SK-N-MC (cell line): ENCODE data around the gene AOPEP.

Experiments
- EZH2 ChIP-seq: fragments of 200-600 bp; sonication (generic); IDR thresholded peaks from one replicate; pipeline ENCODE4 v1.6.1; 2017; ENCODE audit warnings: antibody characterized with exemption
- FOXP2 ChIP-seq: optimal IDR thresholded peaks from 2 replicates; pipeline ENCODE3; 2011; ENCODE audit warnings: mild to moderate bottlenecking, moderate library complexity; ENCODE audit not compliant: insufficient read depth; ENCODE audit errors: extremely low read length, control extremely low read depth
- POLR2AphosphoS5 ChIP-seq: IDR thresholded peaks from 2 replicates; pipeline ENCODE4 v1.6.1; 2012; ENCODE audit warnings: mild to moderate bottlenecking, low read depth, low read length, borderline replicate concordance

DNA sequence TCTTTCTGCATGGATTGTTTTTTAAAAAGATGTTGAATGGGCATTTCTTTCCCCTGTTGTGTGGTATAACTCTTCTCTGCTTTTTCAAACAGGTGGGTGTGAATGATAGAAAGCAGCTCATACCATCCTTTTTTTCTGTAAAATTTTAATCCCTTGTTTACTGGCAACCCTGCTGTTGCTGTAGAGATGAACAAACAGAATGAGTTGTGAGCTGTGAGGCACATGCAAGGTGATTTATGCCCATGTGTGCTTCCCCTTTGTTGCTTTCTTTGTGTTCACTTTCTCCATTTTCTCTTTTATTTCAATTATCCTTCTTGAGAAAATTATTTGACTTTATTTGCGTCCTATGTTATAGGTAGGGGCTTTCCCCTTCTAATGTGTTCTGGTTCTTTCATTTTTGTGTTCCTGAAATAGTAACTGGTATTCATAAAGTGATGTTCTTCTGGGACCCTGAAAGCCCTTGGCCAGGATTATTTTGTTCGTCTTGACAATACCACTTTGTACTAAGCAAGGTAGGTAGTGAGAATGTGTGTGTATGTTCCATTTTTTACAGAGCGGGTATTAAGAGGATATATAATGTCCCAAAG, 79.9 kb downstream of the AOPEP start:
- TF ChIP-seq POLR2AphosphoS5 (no peak), FOXP2 (no peak), EZH2 (no peak)
